T-helper 9 cell (primary cell): ENCODE data around the gene DCLRE1B.

Experiments
- DNase-seq: peaks from one replicate; pipeline ENCODE4 v3.0.0-alpha.2; 2020

The DCLRE1B gene

GRCh38 chr1:113887402-113888175 lies 17.5 kb upstream of the DCLRE1B start, which contains the start of gene BCL2L15:
BCL2L15 (minus strand) TSS chr1:113887581; CDS start chr1:113887375, 206 bp downstream.
- no peak for DNase-seq

- no peak for DNase-seq
These were observed 14.3 kb upstream of the DCLRE1B start for GRCh38 chr1:113890816-113891215.

- no peak for DNase-seq
These were observed 13.4 kb upstream of the DCLRE1B start for GRCh38 chr1:113891631-113892220.

GRCh38 chr1:113893267-113893666 lies 11.9 kb upstream of the DCLRE1B start:
- no peak for DNase-seq

GRCh38 chr1:113895098-113895497 lies 10.0 kb upstream of the DCLRE1B start:
- no peak for DNase-seq

GRCh38 chr1:113895961-113896360 lies 9.2 kb upstream of the DCLRE1B start:
- no peak for DNase-seq

- DNase-seq = no peak
These were observed 6.8 kb upstream of the DCLRE1B start for GRCh38 chr1:113898241-113898814.

DNA sequence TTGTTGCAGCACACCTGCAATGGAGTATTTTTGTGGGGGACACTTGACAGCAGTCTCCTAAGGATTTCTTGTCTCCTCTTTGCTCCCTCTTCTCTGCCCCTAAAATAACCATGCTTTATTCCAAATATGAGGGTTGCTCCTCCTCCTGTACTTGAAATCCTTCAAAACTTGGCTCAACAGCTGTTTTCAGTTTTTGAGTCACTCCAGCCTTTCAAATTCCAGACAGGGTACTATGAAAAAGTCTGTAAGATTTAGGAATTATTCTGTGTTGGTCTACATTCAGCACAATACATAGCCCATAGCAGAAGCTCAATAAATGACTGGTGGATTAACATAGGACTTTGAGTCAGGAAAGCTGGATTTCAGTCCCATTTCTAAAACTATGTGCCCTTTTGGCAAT lies 6.0 kb upstream of the DCLRE1B start:
- DNase-seq = no peak

- no peak for DNase-seq
These were observed 3.9 kb upstream of the DCLRE1B start for GRCh38 chr1:113901191-113901590.

DNA sequence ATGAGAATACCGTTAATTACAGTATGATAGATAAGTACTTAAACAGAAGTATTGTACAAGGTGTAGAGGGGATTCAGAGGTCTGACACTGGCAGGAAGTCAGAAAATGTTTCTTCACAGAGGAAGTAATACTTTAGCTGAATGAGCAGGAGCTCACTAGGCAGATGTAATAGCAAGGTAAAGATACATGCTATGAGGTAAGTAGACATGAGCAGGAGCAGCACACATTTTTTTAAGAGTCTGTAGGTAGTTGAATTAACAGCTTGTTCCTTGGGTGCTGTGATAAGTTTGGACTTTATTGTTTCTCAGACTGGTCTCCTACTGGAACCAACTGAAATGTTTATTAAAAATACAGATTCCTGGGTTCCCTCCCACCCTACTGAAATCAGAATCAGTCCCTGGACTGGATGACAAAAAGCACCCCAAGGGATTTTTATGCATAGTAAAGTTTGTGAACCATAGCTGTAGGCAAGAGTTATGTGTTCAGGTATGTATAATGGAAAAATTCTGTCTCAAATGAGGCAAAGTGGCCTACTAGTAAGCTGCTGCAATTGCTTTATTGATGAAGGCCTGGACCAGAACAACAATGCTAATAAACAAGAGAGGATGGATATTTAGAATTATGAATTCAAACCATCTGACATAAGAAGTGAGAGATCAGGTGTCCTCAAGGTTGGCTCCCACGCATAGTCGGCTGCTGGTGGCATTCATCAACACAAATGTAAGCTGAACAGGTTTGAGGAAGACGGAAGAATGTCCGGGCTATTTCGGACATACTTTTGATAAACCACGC lies 1.4 kb upstream of the DCLRE1B start:
- DNase-seq = no peak

DNA sequence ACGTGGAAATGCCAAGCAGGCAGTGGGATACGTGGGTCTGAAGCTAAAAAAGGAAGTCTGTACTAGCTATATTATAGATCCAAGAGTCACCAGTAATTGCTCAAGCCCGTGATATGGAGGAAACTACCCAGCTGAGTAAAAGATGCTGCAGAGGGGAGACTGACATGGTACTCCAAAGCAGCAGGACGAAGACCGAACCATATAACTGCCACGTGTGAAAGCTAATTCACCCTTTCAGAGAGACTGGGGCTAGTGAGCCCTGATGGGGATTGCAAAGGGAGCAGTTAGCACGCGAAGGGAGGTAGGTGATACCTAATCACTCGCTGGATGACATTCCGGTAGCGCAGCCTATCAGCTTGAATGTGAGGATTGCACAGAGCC lies 843 bp upstream of the DCLRE1B start:
- no peak for DNase-seq

DNA sequence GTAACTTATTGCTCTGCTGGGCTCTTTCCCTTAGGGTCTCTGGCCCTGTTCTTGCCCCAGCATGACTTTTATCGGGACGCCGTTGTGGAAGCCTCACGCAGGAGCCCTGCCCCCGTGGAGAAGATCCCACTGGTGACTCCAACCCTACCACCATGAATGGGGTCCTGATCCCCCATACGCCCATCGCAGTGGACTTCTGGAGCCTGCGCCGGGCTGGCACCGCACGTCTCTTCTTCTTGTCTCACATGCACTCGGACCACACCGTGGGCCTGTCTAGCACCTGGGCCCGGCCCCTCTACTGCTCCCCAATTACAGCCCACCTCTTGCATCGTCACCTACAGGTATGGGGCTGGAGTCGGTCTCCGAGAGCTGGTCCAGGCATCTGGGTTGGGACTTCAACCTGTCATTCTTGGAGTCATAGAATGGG lies 322 bp downstream of the DCLRE1B start:
- DNase-seq = peak; percentile 15

DNA sequence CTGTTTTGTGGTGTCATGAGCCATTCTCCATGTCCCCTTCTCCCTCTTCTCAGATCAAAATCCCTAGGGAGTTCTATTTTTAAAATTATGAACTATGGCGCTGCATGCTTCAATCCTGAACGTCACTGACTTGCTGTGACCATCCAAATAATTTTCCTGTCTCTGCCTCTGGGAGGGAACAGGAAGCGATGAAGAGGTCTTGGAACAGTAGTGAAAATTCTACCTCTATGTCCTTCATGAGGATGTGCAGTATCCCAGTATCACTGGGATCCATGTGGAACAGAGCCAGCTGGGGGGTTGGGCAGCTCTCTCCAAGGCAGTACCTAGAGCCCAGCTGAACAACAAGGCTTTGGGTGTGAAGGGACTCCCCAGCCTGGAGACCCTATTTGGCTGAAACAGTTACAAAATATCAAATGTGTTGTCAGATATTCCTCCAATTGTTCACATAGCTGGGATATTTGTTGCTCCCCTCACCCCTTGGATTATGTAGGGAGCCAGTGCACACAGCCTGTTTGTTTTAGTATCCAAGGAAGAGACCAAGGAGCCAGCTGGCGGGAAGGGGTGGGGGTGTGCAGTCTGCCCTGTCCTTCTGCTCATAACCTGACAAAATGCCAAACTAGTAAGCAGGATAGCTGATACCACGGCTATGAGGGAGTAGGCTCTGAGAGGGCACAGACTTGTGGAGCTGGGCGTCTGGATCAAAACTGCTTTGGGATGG lies 7.6 kb downstream of the DCLRE1B start:
- no peak for DNase-seq

GRCh38 chr1:113913312-113913668 lies 8.2 kb downstream of the DCLRE1B start:
- no peak for DNase-seq

DNA sequence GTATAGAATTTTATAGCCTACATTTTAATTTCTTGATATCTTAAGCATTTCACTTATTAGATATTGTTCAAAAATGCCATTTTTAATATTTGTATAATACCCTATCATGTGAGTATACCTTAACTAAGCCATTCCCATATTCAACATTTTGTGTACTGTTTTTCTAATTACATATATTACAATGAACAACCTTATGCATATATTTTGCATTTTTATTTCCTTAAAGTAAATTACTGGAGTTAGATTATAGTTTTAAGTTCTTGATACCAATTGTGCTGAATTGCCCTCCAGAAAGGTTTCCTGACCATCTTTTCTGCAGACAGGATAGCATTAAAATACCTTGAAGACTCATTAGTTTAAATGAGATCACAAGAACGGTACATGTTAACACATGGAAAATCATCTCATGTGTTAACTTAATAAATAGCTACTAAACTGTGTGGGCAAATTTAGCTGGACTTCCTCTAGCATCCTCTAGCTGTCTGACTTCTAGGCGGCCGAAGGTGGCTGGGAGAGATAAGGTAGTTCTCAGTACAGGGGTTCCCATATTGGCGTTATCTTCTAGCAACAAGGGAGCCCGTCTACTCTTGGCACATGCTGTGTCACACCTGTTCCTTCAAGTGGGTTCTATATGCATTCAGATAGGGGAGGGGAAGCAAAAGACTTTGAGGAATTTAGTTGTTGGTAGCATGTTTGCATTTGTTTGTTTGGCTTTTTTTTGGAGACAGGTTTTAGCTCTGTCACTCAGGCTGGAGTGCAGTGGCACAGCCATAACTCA lies 8.9 kb downstream of the DCLRE1B start:
- no peak for DNase-seq

DNA sequence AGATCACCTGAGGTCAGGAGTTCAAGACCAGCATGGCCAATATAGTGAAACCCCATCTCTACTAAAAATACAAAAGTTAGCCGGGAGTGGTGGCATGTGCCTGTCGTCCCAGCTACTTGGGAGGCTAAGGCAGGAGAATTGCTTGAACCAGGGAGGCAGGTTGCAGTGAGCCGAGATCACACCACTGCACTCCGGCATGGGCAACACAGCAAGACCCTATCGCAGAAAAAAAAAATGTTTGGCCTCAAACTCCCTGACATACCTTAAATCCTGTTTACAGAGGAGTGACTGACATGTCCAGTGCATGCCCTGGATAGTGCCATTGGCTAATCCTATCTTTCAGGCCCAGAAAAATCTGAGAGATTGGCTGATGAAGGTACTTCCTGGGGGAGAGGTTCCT lies 11.8 kb downstream of the DCLRE1B start:
- DNase-seq = no peak

- no peak for DNase-seq
These were observed 12.4 kb downstream of the DCLRE1B start for GRCh38 chr1:113917400-113918082.

DNA sequence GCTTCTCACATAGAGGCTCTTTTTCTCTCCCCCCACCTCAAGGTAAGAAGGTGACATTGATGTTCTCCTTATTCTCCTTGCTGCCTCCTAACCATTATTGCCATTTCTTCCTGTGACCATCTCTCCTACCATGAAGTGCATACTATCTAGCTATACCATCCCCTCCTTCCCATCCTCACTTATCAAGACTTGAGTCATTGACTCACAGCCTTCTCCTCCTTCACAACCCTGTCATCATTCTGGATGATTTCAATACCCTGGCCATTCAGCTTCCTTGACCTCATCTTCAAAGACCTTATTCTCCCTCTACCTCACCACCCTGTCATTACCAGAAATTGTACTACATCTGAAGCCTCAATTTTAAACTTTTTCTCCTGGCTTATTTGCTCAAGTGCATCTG lies 13.1 kb downstream of the DCLRE1B start:
- DNase-seq = no peak

DNA sequence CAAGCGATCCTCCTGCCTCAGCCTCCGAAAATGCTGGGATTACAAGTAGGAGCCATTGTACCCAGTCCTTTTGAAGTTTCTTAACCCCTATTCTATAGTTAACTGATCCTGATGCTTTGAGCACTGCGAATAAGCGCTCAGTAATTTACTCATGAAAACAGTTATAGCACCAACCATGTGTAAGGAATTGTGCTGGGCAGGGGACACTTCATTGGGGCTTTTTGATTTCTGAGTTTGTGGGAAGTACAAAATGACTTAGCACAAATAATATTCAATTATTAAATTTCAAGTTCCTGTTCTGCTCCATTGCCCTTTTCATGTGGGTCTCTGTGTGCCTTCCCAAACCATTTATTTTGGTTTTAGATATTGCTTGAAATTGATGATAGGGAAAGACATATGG lies 17.8 kb downstream of the DCLRE1B start:
- no peak for DNase-seq

DNA sequence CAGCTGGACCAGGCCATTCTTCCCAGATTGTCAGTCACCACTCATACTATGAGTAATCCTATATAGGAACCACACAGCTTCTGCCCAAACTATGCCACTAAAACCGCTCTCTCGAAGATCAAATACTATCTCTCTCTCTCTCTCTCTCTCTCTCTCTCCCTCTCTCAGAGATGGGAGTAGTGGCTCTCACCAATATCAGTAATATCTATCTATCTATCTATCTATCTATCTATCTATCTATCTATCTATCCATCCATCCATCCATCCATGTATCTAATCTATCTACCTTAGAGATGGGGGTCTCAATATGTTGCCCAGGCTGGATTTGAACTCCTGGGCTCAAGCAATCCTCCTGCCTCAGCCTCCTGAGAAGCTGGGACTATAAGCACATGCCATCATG lies 19.3 kb downstream of the DCLRE1B start:
- DNase-seq = no peak

GRCh38 chr1:113928187-113928930 lies 23.2 kb downstream of the DCLRE1B start:
- no peak for DNase-seq
